Measurements from ENCODE around the gene CD151.

Gene CD151

GRCh38 chr11:837990-838307 lies 5.2 kb downstream of the CD151 start:
- Histone ChIP-seq H3K9me2 (ENCODE audit: low read depth, low read length) (no peaks in the 10 kb centered on the region), H3K9me3 (ENCODE audit: low read length) (no peaks in the 10 kb centered on the region), H3F3A (ENCODE audit: insufficient read depth, low read length) (no peaks in the 10 kb centered on the region), H3K79me2 (ENCODE audit: insufficient read depth, low read length) (peaks cover 8% of the 10 kb centered on the region; the same call in 1 of the 2 replicates), H4K20me1 (ENCODE audit: insufficient read depth, low read length) (no peaks in the 10 kb centered on the region), H2AFZ (ENCODE audit: low read length) (no peak overlapping the region), H3K36me3 (ENCODE audit: insufficient read depth, low read length) (peaks cover 38% of the 10 kb centered on the region), H3K4me2 (ENCODE audit: low read length) (no peak overlapping the region), H3K27ac (ENCODE audit: low read depth, low read length, poor library complexity, severe bottlenecking) (no peak overlapping the region), H3K9ac (ENCODE audit: low read length) (no peak overlapping the region), H3K4me1 (ENCODE audit: insufficient read depth, low read length, severe bottlenecking) (peaks cover 15% of the 10 kb centered on the region), H3K4me3 (ENCODE audit: low read depth, low read length, poor library complexity, severe bottlenecking) (no peak overlapping the region), H3K27me3 (ENCODE audit: insufficient read depth, low read length) (no peaks in the 10 kb centered on the region)
- no peak for TF ChIP-seq CTCF (IDR thresholded peaks at IDR 0.05; ENCODE audit: low read length)
- TF ChIP-seq EZH2 (IDR thresholded peaks at IDR 0.05; ENCODE audit: borderline replicate concordance, low read length): no peak

GRCh38 chr11:838441-839279 lies 5.9 kb downstream of the CD151 start:
- H3K79me2 ChIP-seq (ENCODE audit: insufficient read depth, low read length): peaks cover 8% of the 10 kb centered on the region; the same call in 1 of the 2 replicates
- peaks cover 21% of the 10 kb centered on the region for H3K4me1 ChIP-seq (ENCODE audit: insufficient read depth, low read length, severe bottlenecking)
- H3K9me2 ChIP-seq (ENCODE audit: low read depth, low read length): no peaks in the 10 kb centered on the region
- H3K27ac ChIP-seq (ENCODE audit: low read depth, low read length, poor library complexity, severe bottlenecking): no peak overlapping the region
- H2AFZ ChIP-seq (ENCODE audit: low read length): no peak overlapping the region
- TF ChIP-seq EZH2 (IDR thresholded peaks at IDR 0.05; ENCODE audit: borderline replicate concordance, low read length): no peak
- no peaks in the 10 kb centered on the region for H3K9me3 ChIP-seq (ENCODE audit: low read length)
- no peak overlapping the region for H3K4me2 ChIP-seq (ENCODE audit: low read length)
- no peaks in the 10 kb centered on the region for H3F3A ChIP-seq (ENCODE audit: insufficient read depth, low read length)
- peaks cover 38% of the 10 kb centered on the region for H3K36me3 ChIP-seq (ENCODE audit: insufficient read depth, low read length)
- H3K4me3 ChIP-seq (ENCODE audit: low read depth, low read length, poor library complexity, severe bottlenecking): no peak overlapping the region
- no peaks in the 10 kb centered on the region for H3K27me3 ChIP-seq (ENCODE audit: insufficient read depth, low read length)
- H3K9ac ChIP-seq (ENCODE audit: low read length): no peak overlapping the region
- no peaks in the 10 kb centered on the region for H4K20me1 ChIP-seq (ENCODE audit: insufficient read depth, low read length)

GRCh38 chr11:839280-839623 lies 6.5 kb downstream of the CD151 start:
- no peaks in the 10 kb centered on the region for H3K9me2 ChIP-seq (ENCODE audit: low read depth, low read length)
- no peaks in the 10 kb centered on the region for H3F3A ChIP-seq (ENCODE audit: insufficient read depth, low read length)
- H3K36me3 ChIP-seq (ENCODE audit: insufficient read depth, low read length): peaks cover 38% of the 10 kb centered on the region
- no peaks in the 10 kb centered on the region for H3K9me3 ChIP-seq (ENCODE audit: low read length)
- no peaks in the 10 kb centered on the region for H4K20me1 ChIP-seq (ENCODE audit: insufficient read depth, low read length)
- H3K27me3 ChIP-seq (ENCODE audit: insufficient read depth, low read length): no peaks in the 10 kb centered on the region
- no peak overlapping the region for H3K9ac ChIP-seq (ENCODE audit: low read length)
- TF ChIP-seq EZH2 (IDR thresholded peaks at IDR 0.05; ENCODE audit: borderline replicate concordance, low read length) (no peak), CTCF (IDR thresholded peaks at IDR 0.05; ENCODE audit: low read length) (no peak)
- H3K4me2 ChIP-seq (ENCODE audit: low read length): no peak overlapping the region
- H3K4me1 ChIP-seq (ENCODE audit: insufficient read depth, low read length, severe bottlenecking): peaks cover 27% of the 10 kb centered on the region
- H3K4me3 ChIP-seq (ENCODE audit: low read depth, low read length, poor library complexity, severe bottlenecking): no peak overlapping the region
- peaks cover 8% of the 10 kb centered on the region; the same call in 1 of the 2 replicates for H3K79me2 ChIP-seq (ENCODE audit: insufficient read depth, low read length)
- H2AFZ ChIP-seq (ENCODE audit: low read length): no peak overlapping the region
- no peak overlapping the region for H3K27ac ChIP-seq (ENCODE audit: low read depth, low read length, poor library complexity, severe bottlenecking)
